Stimulated activated memory B cell treated with anti-CD40 and anti-IgM and Interleukin-4, amounts not matched to agents 10 μg/mL and 1 μg/mL and 100 μg/mL, for 72 hours (primary cell): Measurements from ENCODE around the gene NXPE3.

Experiments
- ATAC-seq: fragments of 150-1000 bp; cut with Tn5 transposase; 2 replicates; pipeline ENCODE4 v1.10.0; 2021
- H3K27ac Mint-ChIP-seq: one replicate; pipeline ENCODE4 v1.8.0; 2022; ENCODE audit warnings: mild to moderate bottlenecking, mixed read lengths
- H3K27me3 Mint-ChIP-seq: one replicate; pipeline ENCODE4 v1.8.0; 2022; ENCODE audit warnings: mixed read lengths
- H3K36me3 Mint-ChIP-seq: one replicate; pipeline ENCODE4 v1.8.0; 2022; ENCODE audit warnings: mixed read lengths
- H3K4me1 Mint-ChIP-seq: one replicate; pipeline ENCODE4 v1.8.0; 2022; ENCODE audit warnings: mixed read lengths
- H3K4me3 Mint-ChIP-seq: one replicate; pipeline ENCODE4 v1.8.0; 2022; ENCODE audit warnings: mild to moderate bottlenecking, moderate library complexity, mixed read lengths
- H3K9me3 Mint-ChIP-seq: one replicate; pipeline ENCODE4 v1.8.0; 2022; ENCODE audit warnings: mixed read lengths

Gene NXPE3

GRCh38 chr3:101835676-101836075, 56.7 kb downstream of the NXPE3 start:
- H3K27ac Mint-ChIP-seq: peak overlapping the region; percentile 97
- peaks cover 90% of the 10 kb centered on the region for H3K4me1 Mint-ChIP-seq
- peak overlapping the region; percentile 97 for H3K4me3 Mint-ChIP-seq
- H3K27me3 Mint-ChIP-seq: no peaks in the 10 kb centered on the region
- peak; percentile 59 for ATAC-seq
- peaks cover 89% of the 10 kb centered on the region for H3K36me3 Mint-ChIP-seq
- H3K9me3 Mint-ChIP-seq: no peaks in the 10 kb centered on the region

GRCh38 chr3:101836160-101836559, 57.1 kb downstream of the NXPE3 start:
- Mint-ChIP-seq H3K4me3 (peak overlapping the region; percentile 97), H3K27me3 (no peaks in the 10 kb centered on the region)

GRCh38 chr3:101836652-101837598, 57.9 kb downstream of the NXPE3 start:
- Mint-ChIP-seq H3K27ac (peak overlapping the region; percentile 90), H3K4me3 (peak overlapping the region; percentile 82), H3K27me3 (no peaks in the 10 kb centered on the region), H3K9me3 (peaks cover 2% of the 10 kb centered on the region), H3K36me3 (peaks cover 84% of the 10 kb centered on the region), H3K4me1 (peaks cover 89% of the 10 kb centered on the region)
- peak; percentile 81 for ATAC-seq

More at GRCh38 chr3:101836160-101836559, 57.1 kb downstream of the NXPE3 start:
- ATAC-seq: no peak
- no peaks in the 10 kb centered on the region for H3K9me3 Mint-ChIP-seq
- H3K4me1 Mint-ChIP-seq: peaks cover 93% of the 10 kb centered on the region
- peak overlapping the region; percentile 97 for H3K27ac Mint-ChIP-seq
- peaks cover 88% of the 10 kb centered on the region for H3K36me3 Mint-ChIP-seq

GRCh38 chr3:101838691-101839090, 59.7 kb downstream of the NXPE3 start:
- Mint-ChIP-seq H3K36me3 (peaks cover 80% of the 10 kb centered on the region), H3K27me3 (no peaks in the 10 kb centered on the region), H3K4me1 (peaks cover 86% of the 10 kb centered on the region), H3K27ac (no peak overlapping the region), H3K4me3 (no peak overlapping the region), H3K9me3 (peaks cover 5% of the 10 kb centered on the region)
- ATAC-seq: no peak

GRCh38 chr3:101840066-101840465, 61.1 kb downstream of the NXPE3 start:
- no peak for ATAC-seq
- H3K9me3 Mint-ChIP-seq: peaks cover 5% of the 10 kb centered on the region
- peaks cover 71% of the 10 kb centered on the region for H3K36me3 Mint-ChIP-seq
- H3K4me3 Mint-ChIP-seq: peak overlapping the region; percentile 42
- H3K27me3 Mint-ChIP-seq: no peaks in the 10 kb centered on the region
- H3K4me1 Mint-ChIP-seq: peaks cover 72% of the 10 kb centered on the region
- peak overlapping the region; percentile 9 for H3K27ac Mint-ChIP-seq

GRCh38 chr3:101842245-101842934, 63.4 kb downstream of the NXPE3 start:
- peaks cover 56% of the 10 kb centered on the region for H3K36me3 Mint-ChIP-seq
- peaks cover 55% of the 10 kb centered on the region for H3K4me1 Mint-ChIP-seq
- no peaks in the 10 kb centered on the region for H3K27me3 Mint-ChIP-seq
- peaks cover 5% of the 10 kb centered on the region for H3K9me3 Mint-ChIP-seq
- ATAC-seq: no peak
- H3K27ac Mint-ChIP-seq: peak overlapping the region; percentile 28
- H3K4me3 Mint-ChIP-seq: no peak overlapping the region

- Mint-ChIP-seq H3K36me3 (peaks cover 51% of the 10 kb centered on the region), H3K4me3 (peak overlapping the region; percentile 62), H3K27ac (peak overlapping the region; percentile 28), H3K27me3 (no peaks in the 10 kb centered on the region), H3K9me3 (peaks cover 5% of the 10 kb centered on the region), H3K4me1 (peaks cover 55% of the 10 kb centered on the region)
- no peak for ATAC-seq
Observed at GRCh38 chr3:101842935-101843330, 63.9 kb downstream of the NXPE3 start.

GRCh38 chr3:101845425-101845824, 66.4 kb downstream of the NXPE3 start:
- Mint-ChIP-seq H3K36me3 (peaks cover 42% of the 10 kb centered on the region), H3K27me3 (no peaks in the 10 kb centered on the region), H3K4me3 (no peak overlapping the region), H3K4me1 (peaks cover 43% of the 10 kb centered on the region), H3K27ac (no peak overlapping the region), H3K9me3 (peaks cover 5% of the 10 kb centered on the region)
- no peak for ATAC-seq

- no peak for ATAC-seq
- Mint-ChIP-seq H3K36me3 (peaks cover 47% of the 10 kb centered on the region), H3K27ac (peak overlapping the region; percentile 97), H3K9me3 (peaks cover 5% of the 10 kb centered on the region), H3K27me3 (no peaks in the 10 kb centered on the region), H3K4me3 (no peak overlapping the region), H3K4me1 (peaks cover 38% of the 10 kb centered on the region)
Observed at GRCh38 chr3:101846709-101847108, 67.7 kb downstream of the NXPE3 start.

GRCh38 chr3:101847328-101847727, 68.3 kb downstream of the NXPE3 start:
- ATAC-seq: no peak
- Mint-ChIP-seq H3K36me3 (peaks cover 47% of the 10 kb centered on the region), H3K4me3 (no peak overlapping the region), H3K4me1 (peaks cover 38% of the 10 kb centered on the region), H3K27me3 (no peaks in the 10 kb centered on the region), H3K27ac (peak overlapping the region; percentile 97), H3K9me3 (no peaks in the 10 kb centered on the region)

GRCh38 chr3:101848326-101848725, 69.3 kb downstream of the NXPE3 start:
- Mint-ChIP-seq H3K4me1 (peaks cover 38% of the 10 kb centered on the region), H3K36me3 (peaks cover 47% of the 10 kb centered on the region), H3K27me3 (no peaks in the 10 kb centered on the region), H3K27ac (peak overlapping the region; percentile 97), H3K4me3 (peak overlapping the region; percentile 88), H3K9me3 (no peaks in the 10 kb centered on the region)
- ATAC-seq: no peak

GRCh38 chr3:101848754-101849713, 70.0 kb downstream of the NXPE3 start, which contains the start of gene NFKBIZ:
Gene NFKBIZ (plus strand): TSS chr3:101849514. CDS start chr3:101849629, 115 bp downstream.
- peaks cover 54% of the 10 kb centered on the region for H3K36me3 Mint-ChIP-seq
- H3K4me1 Mint-ChIP-seq: peaks cover 42% of the 10 kb centered on the region
- ATAC-seq: peak; percentile 93
- H3K4me3 Mint-ChIP-seq: peak within 1 kb of the TSS; percentile 88
- no peaks in the 10 kb centered on the region for H3K27me3 Mint-ChIP-seq
- H3K9me3 Mint-ChIP-seq: no peaks in the 10 kb centered on the region
- H3K27ac Mint-ChIP-seq: peak within 1 kb of the TSS; percentile 97

GRCh38 chr3:101849714-101850245, 70.8 kb downstream of the NXPE3 start:
- H3K27ac Mint-ChIP-seq: peak overlapping the region; percentile 97
- H3K9me3 Mint-ChIP-seq: no peaks in the 10 kb centered on the region
- H3K4me3 Mint-ChIP-seq: peak overlapping the region; percentile 88
- peaks cover 59% of the 10 kb centered on the region for H3K36me3 Mint-ChIP-seq
- ATAC-seq: peak; percentile 65
- peaks cover 43% of the 10 kb centered on the region for H3K4me1 Mint-ChIP-seq
- H3K27me3 Mint-ChIP-seq: no peaks in the 10 kb centered on the region
